SK-N-SH treated with all-trans-retinoic acid at 6 μM for 48 hours (cell line): ENCODE measurements around the gene VPS41.

Experiments
- ARNTL ChIP-seq: fragments of 450-650 bp; formaldehyde crosslinking; IDR thresholded peaks from 2 replicates; pipeline ENCODE4 v1.5.0; 2020; ENCODE audit warnings: low read depth, mild to moderate bottlenecking, moderate library complexity, borderline replicate concordance
- CREB5 ChIP-seq: fragments of 250-450 bp; sonication (Bioruptor Pico); IDR thresholded peaks from 2 replicates; pipeline ENCODE4 v1.5.1; 2020; ENCODE audit warnings: low read depth, mild to moderate bottlenecking, moderate library complexity
- ESRRG ChIP-seq: fragments of 250-450 bp; sonication (Bioruptor Pico); IDR thresholded peaks from 2 replicates; pipeline ENCODE4 v1.6.1; 2021; ENCODE audit warnings: mild to moderate bottlenecking
- ISL1 ChIP-seq: fragments of 250-450 bp; sonication (Bioruptor Pico); IDR thresholded peaks from 2 replicates; pipeline ENCODE4 v2.1.2; 2022; ENCODE audit warnings: mild to moderate bottlenecking, moderate library complexity
- OSR1 ChIP-seq: fragments of 250-450 bp; sonication (Bioruptor Pico); IDR thresholded peaks from 2 replicates; pipeline ENCODE4 v1.8.0; 2022; ENCODE audit warnings: moderate library complexity, mild to moderate bottlenecking, inconsistent platforms
- PATZ1 ChIP-seq: fragments of 250-450 bp; sonication (Bioruptor Pico); IDR thresholded peaks from 2 replicates; pipeline ENCODE4 v1.8.0; 2020; ENCODE audit warnings: mild to moderate bottlenecking, moderate library complexity, borderline replicate concordance
- RARB ChIP-seq: fragments of 250-450 bp; sonication (Bioruptor Pico); IDR thresholded peaks from 2 replicates; pipeline ENCODE4 v1.8.0; 2021; ENCODE audit warnings: mild to moderate bottlenecking, moderate library complexity
- SNAI2 ChIP-seq: fragments of 250-450 bp; sonication (Bioruptor Pico); IDR thresholded peaks from 2 replicates; pipeline ENCODE4 v1.5.0; 2020; ENCODE audit warnings: mild to moderate bottlenecking, moderate library complexity
- ZC3H10 ChIP-seq: fragments of 250-450 bp; sonication (Bioruptor Pico); IDR thresholded peaks from 2 replicates; pipeline ENCODE4 v1.5.1; 2021; ENCODE audit warnings: mild to moderate bottlenecking, moderate library complexity
- ZFP30 ChIP-seq: fragments of 450-650 bp; formaldehyde crosslinking; IDR thresholded peaks from 2 replicates; pipeline ENCODE4 v1.5.0; 2022; ENCODE audit warnings: mild to moderate bottlenecking, moderate library complexity
- ZNF70 ChIP-seq: fragments of 450-650 bp; formaldehyde crosslinking; IDR thresholded peaks from 2 replicates; pipeline ENCODE4 v1.5.0; 2020; ENCODE audit warnings: mild to moderate bottlenecking, moderate library complexity
- ZNF8 ChIP-seq: fragments of 450-650 bp; formaldehyde crosslinking; IDR thresholded peaks from 2 replicates; pipeline ENCODE4 v1.5.0; 2020; ENCODE audit warnings: mild to moderate bottlenecking, moderate library complexity

- TF ChIP-seq PATZ1 (CRISPR knock-in tag) (no peak), SNAI2 (CRISPR knock-in tag) (no peak), OSR1 (CRISPR knock-in tag) (no peak), CREB5 (CRISPR knock-in tag) (no peak), ZFP30 (no peak), RARB (CRISPR knock-in tag) (no peak), ISL1 (CRISPR knock-in tag) (no peak), ESRRG (CRISPR knock-in tag) (no peak), ARNTL (no peak), ZNF70 (CRISPR knock-in tag) (no peak), ZC3H10 (CRISPR knock-in tag) (no peak), ZNF8 (CRISPR knock-in tag) (no peak)
Measured at GRCh38 chr7:38756521-38756920, 152.5 kb downstream of the VPS41 start.
